OCI-LY7 (cell line): ENCODE data around the gene ENTR1. TPM values are rescaled to one million over a fixed set of nuclear protein-coding genes. Genes with fewer than 3 reads are reported as not detected.

ENCODE experiments used
- BruUV-seq: library from RNA; stranded (reverse); fragments of 400-500 nt; replicated peaks from 2 replicates; lab custom pipeline; 2021; lab: Mats Ljungman, UMichigan
- CTCF ChIA-PET: fragments of 300-600 bp; sonication (Branson Sonifier 250); formaldehyde crosslinking; loops from one replicate; lab custom pipeline; 2022; ENCODE audit warnings: antibody characterized with exemption; ENCODE audit not compliant: unreplicated experiment; lab: Charles Lee
- POLR2A ChIA-PET: fragments of 300-600 bp; sonication (Branson Sonifier 250); formaldehyde crosslinking; loops from one replicate; lab custom pipeline; 2022; ENCODE audit warnings: antibody characterized with exemption; lab: Charles Lee
- DNase-seq: peaks from one replicate; pipeline ENCODE4 v3.0.0-alpha.2; 2015; ENCODE audit warnings: low spot score
- H2AFZ ChIP-seq: fragments of 200-600 bp; sonication (generic), shearing (Covaris generic); 2 replicates; pipeline ENCODE4 v1.6.1; 2014; ENCODE audit warnings: mild to moderate bottlenecking, antibody characterized with exemption, low read length, moderate library complexity
- H3K27ac ChIP-seq: fragments of 200-600 bp; sonication (generic); 2 replicates; pipeline ENCODE4 v1.5.1; 2014; ENCODE audit warnings: mixed run types, low read depth, mild to moderate bottlenecking, moderate library complexity, low read length, inconsistent platforms; ENCODE audit not compliant: poor library complexity, severe bottlenecking
- H3K36me3 ChIP-seq: fragments of 200-600 bp; sonication (generic); 2 replicates; pipeline ENCODE4 v1.6.1; 2014; ENCODE audit warnings: mild to moderate bottlenecking, antibody characterized with exemption, low read length, moderate library complexity, mixed read lengths; ENCODE audit not compliant: insufficient read depth
- H3K4me1 ChIP-seq: fragments of 200-600 bp; sonication (generic); 2 replicates; pipeline ENCODE4 v1.5.1; 2014; ENCODE audit warnings: mild to moderate bottlenecking, low read length; ENCODE audit not compliant: insufficient read depth, poor library complexity, severe bottlenecking
- H3K4me2 ChIP-seq: fragments of 200-600 bp; sonication (generic); 2 replicates; pipeline ENCODE4 v1.6.1; 2014; ENCODE audit warnings: mild to moderate bottlenecking, low read length
- H3K4me3 ChIP-seq: fragments of 200-600 bp; sonication (generic); 2 replicates; pipeline ENCODE4 v1.5.1; 2014; ENCODE audit warnings: mild to moderate bottlenecking, low read depth, low read length; ENCODE audit not compliant: poor library complexity, severe bottlenecking
- H3K79me2 ChIP-seq: fragments of 200-600 bp; sonication (generic); 2 replicates; pipeline ENCODE4 v1.6.1; 2016; ENCODE audit warnings: low read depth, mild to moderate bottlenecking, low read length, moderate library complexity, mixed read lengths; ENCODE audit not compliant: insufficient read depth
- H3K9me2 ChIP-seq: fragments of 200-600 bp; sonication (generic); 2 replicates; pipeline ENCODE4 v1.6.1; 2016; ENCODE audit warnings: mild to moderate bottlenecking, low read length, mixed read lengths; ENCODE audit not compliant: insufficient read depth
- H3K9me3 ChIP-seq: fragments of 200-600 bp; sonication (generic); 2 replicates; pipeline ENCODE4 v1.6.1; 2014; ENCODE audit warnings: mild to moderate bottlenecking, mixed run types, low read length, mixed read lengths
- H4K20me1 ChIP-seq: fragments of 200-600 bp; sonication (generic); 2 replicates; pipeline ENCODE4 v1.6.1; 2014; ENCODE audit warnings: mild to moderate bottlenecking, antibody characterized with exemption, low read length, moderate library complexity, mixed read lengths; ENCODE audit not compliant: insufficient read depth
- CTCF ChIP-seq: fragments of 200-600 bp; sonication (generic); conservative IDR thresholded peaks from 2 replicates; pipeline ENCODE4 v1.5.1; 2014; ENCODE audit warnings: mild to moderate bottlenecking, antibody characterized with exemption, low read length, moderate library complexity, mixed read lengths
- EZH2phosphoT487 ChIP-seq: fragments of 200-600 bp; sonication (generic); IDR thresholded peaks from 2 replicates; pipeline ENCODE4 v1.6.1; 2018; ENCODE audit warnings: low read depth, borderline replicate concordance, mild to moderate bottlenecking, mixed run types, antibody characterized with exemption, low read length, moderate library complexity, mixed read lengths
- intact Hi-C: fragments of 100-400 bp; cut with micrococcal nuclease; formaldehyde crosslinking; loops from one replicate; pipeline ENCODE4 v1.10.0; 2022; ENCODE audit not compliant: unreplicated experiment
- total RNA-seq, 2 experiments: library from RNA; depleted of rRNA in 1 of 2; stranded (reverse); fragments of >200 nt in 1 of 2; shearing (Covaris generic) in 1 of 2; gene quantifications; 2 replicates each; pipeline ENCODE4 v1.2.3, GENCODE V29; 2014 to 2022

The ENTR1 gene
- total RNA-seq, 2 experiments from 2014 or later = 103 to 109 TPM

DNA sequence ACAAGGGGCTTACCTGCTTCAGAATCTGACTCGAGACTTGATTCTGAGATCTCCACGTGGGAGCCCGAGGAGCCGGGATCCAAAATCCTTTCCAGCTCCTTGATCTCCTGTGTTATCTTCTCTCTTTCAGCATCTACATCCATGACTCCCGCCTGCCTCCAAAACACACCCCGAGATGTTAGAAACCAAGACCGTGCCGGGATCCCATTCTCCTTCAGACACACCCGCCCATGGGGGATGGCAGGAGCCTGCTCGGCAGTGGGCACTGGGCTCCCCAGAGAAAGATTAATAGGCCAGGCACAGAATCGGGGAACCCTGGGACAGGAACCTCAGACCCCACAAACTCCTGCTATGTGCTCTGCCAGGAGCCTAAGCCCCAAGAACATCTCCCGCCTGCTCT, 12.1 kb downstream of the ENTR1 start:
- DNase-seq = no peak
- no peak overlapping the region for H2AFZ ChIP-seq
- no peak for TF ChIP-seq CTCF
- TF ChIP-seq EZH2phosphoT487 = no peak
- peak overlapping the region; percentile 71 for H3K4me2 ChIP-seq
- BruUV-seq = no TSS peak
- ChIA-PET CTCF (no interaction called here), POLR2A (interaction anchor here (0.7 kb wide), 1 partner anchor 9 kb away, joined by 3 read pairs; no protein-coding TSS in a partner anchor)
- H3K27ac ChIP-seq = no peak overlapping the region
- peaks cover 10% of the 10 kb centered on the region; the same call in 1 of the 2 replicates for H4K20me1 ChIP-seq
- peaks cover 9% of the 10 kb centered on the region for H3K4me1 ChIP-seq
- no peaks in the 10 kb centered on the region for H3K9me2 ChIP-seq
- intact Hi-C loops = no loop called here
- no peaks in the 10 kb centered on the region for H3K9me3 ChIP-seq
- H3K79me2 ChIP-seq = peaks cover 23% of the 10 kb centered on the region
- peaks cover 73% of the 10 kb centered on the region for H3K36me3 ChIP-seq
- peak overlapping the region; percentile 99 for H3K4me3 ChIP-seq

- ChIA-PET CTCF (no interaction called here), POLR2A (interaction anchor here (0.7 kb wide), 1 partner anchor 8 kb away, joined by 3 read pairs; no protein-coding TSS in a partner anchor)
- Histone ChIP-seq H3K4me2 (no peak overlapping the region), H3K27ac (no peak overlapping the region), H3K9me2 (no peaks in the 10 kb centered on the region), H3K4me3 (no peak overlapping the region), H4K20me1 (peaks cover 10% of the 10 kb centered on the region; the same call in 1 of the 2 replicates), H3K79me2 (peaks cover 23% of the 10 kb centered on the region), H2AFZ (no peak overlapping the region), H3K36me3 (peaks cover 76% of the 10 kb centered on the region), H3K4me1 (peaks cover 9% of the 10 kb centered on the region), H3K9me3 (no peaks in the 10 kb centered on the region)
- DNase-seq = no peak
- no peak for TF ChIP-seq CTCF
- intact Hi-C loops = no loop called here
- BruUV-seq = no TSS peak
Observed at GRCh38 chr9:136397643-136398042, 12.8 kb downstream of the ENTR1 start.

- CTCF ChIA-PET = no interaction called here
- intact Hi-C loops = no loop called here
- H2AFZ ChIP-seq = no peak overlapping the region
- no peaks in the 10 kb centered on the region for H3K9me2 ChIP-seq
- peaks cover 23% of the 10 kb centered on the region for H3K79me2 ChIP-seq
- no peak overlapping the region for H3K27ac ChIP-seq
- no TSS peak for BruUV-seq
- no peak overlapping the region for H3K4me2 ChIP-seq
- H3K4me3 ChIP-seq = no peak overlapping the region
- peaks cover 9% of the 10 kb centered on the region for H3K4me1 ChIP-seq
- H3K9me3 ChIP-seq = no peaks in the 10 kb centered on the region
- DNase-seq = no peak
- no peak for TF ChIP-seq EZH2phosphoT487
- no peak for TF ChIP-seq CTCF
- H4K20me1 ChIP-seq = peaks cover 10% of the 10 kb centered on the region; the same call in 1 of the 2 replicates
- peaks cover 76% of the 10 kb centered on the region for H3K36me3 ChIP-seq
- POLR2A ChIA-PET = interaction anchor here (0.6 kb wide), 1 partner anchor 307 kb away, joined by 3 read pairs; no protein-coding TSS in a partner anchor
Observed at GRCh38 chr9:136396219-136396515, 14.2 kb downstream of the ENTR1 start.
